Kidney (tissue), 14 donors: ENCODE data around the gene PRRT4. TPM values are rescaled to one million over a fixed set of nuclear protein-coding genes. Genes with fewer than 3 reads are reported as not detected.
A peak's percentile ranks its signal among the peaks of the same experiment; 100 is the strongest.

Source experiments
- DNase-seq, 5 donors: peaks; one replicate each; pipeline ENCODE4 v3.0.0-alpha.2; 2013 to 2020
- FAIRE-seq: peaks from 2 replicates; lab custom pipeline; 2012; peaks lifted over from hg19 to GRCh38; lab: Jason Lieb, UNC
- H3K27ac ChIP-seq, 2 donors: one replicate each; pipeline ENCODE4 v1.7.0; 2013; ENCODE audit warnings: low read depth in 2 of 2, low read length in 2 of 2, inconsistent platforms in 1 of 2
- H3K27me3 ChIP-seq: one replicate; pipeline ENCODE4 v1.7.1; 2013; ENCODE audit warnings: low read length, inconsistent platforms; ENCODE audit not compliant: control insufficient read depth, insufficient read depth
- H3K36me3 ChIP-seq, 3 donors: one replicate each; pipeline versions ENCODE4 v1.7.0 to v1.7.1; 2013; ENCODE audit warnings: low read length in 3 of 3, control low read depth in 1 of 3, inconsistent platforms in 1 of 3; ENCODE audit not compliant: insufficient read depth in 3 of 3, control insufficient read depth in 2 of 3
- H3K4me1 ChIP-seq, 3 donors: one replicate each; pipeline versions ENCODE4 v1.7.0 to v1.7.1; 2013; ENCODE audit warnings: low read length in 3 of 3, inconsistent platforms in 1 of 3, low read depth in 1 of 3; ENCODE audit not compliant: control insufficient read depth in 2 of 3, insufficient read depth in 2 of 3
- H3K4me3 ChIP-seq, 3 donors: one replicate each; pipeline versions ENCODE4 v1.7.0 to v1.8.1; 2013; ENCODE audit warnings: low read length in 3 of 3, control low read depth in 1 of 3, inconsistent platforms in 1 of 3
- H3K9ac ChIP-seq, 3 donors: one replicate each; pipeline versions ENCODE4 v1.7.0 to v1.7.1; 2013; ENCODE audit warnings: low read length in 3 of 3, control low read depth in 1 of 3, inconsistent platforms in 1 of 3
- H3K9me3 ChIP-seq, 3 donors: one replicate each; pipeline versions ENCODE4 v1.7.0 to v1.7.1; 2013; ENCODE audit warnings: low read length in 3 of 3, control low read depth in 1 of 3, inconsistent platforms in 1 of 3; ENCODE audit not compliant: control insufficient read depth in 2 of 3, insufficient read depth in 1 of 3
- intact Hi-C: fragments of 100-400 bp; cut with DNase I; formaldehyde crosslinking; loops from one replicate; pipeline ENCODE4 v1.11.1; 2022
- polyA plus RNA-seq: library from polyadenylated mRNA; stranded (reverse); fragments of 350-450 nt; fragmentation: Illumina TruSeq; extraction: RNeasy Lipid Tissue Mini Kit (QIAGEN cat#74804); gene quantifications from one replicate; pipeline ENCODE4 v1.2.3, GENCODE V29; 2014; ENCODE audit warnings: low read depth, low replicate concordance; ENCODE audit not compliant: insufficient read depth
- total RNA-seq: library from RNA; stranded (reverse); fragmentation: NEBNext Ultra II Directional; extraction: Animal tissue kit (Norgen Biotek cat#: 25700); gene quantifications from one replicate; pipeline ENCODE4 v1.2.1, GENCODE V29; 2021
- TF ChIP-seq, protein P1 (sequence below): IDR thresholded peaks from 3 replicates; pipeline ENCODE4 v1.5.1; 2012; ENCODE audit warnings: mild to moderate bottlenecking, moderate library complexity, borderline replicate concordance; ENCODE audit not compliant: insufficient read depth; ENCODE audit errors: extremely low read depth
- donor health status: control.
- donor health status: control.
- donor health status: control.
- donor health status: control.
- donor health status: control.
- donor health status: DM: yes; HTN: yes; CAD: no.
- donor health status: Normal renal cell carcinoma (clear cell type).

The PRRT4 gene
- total and polyA plus RNA-seq, 2 donors from 2014 or later, result not detected

DNA sequence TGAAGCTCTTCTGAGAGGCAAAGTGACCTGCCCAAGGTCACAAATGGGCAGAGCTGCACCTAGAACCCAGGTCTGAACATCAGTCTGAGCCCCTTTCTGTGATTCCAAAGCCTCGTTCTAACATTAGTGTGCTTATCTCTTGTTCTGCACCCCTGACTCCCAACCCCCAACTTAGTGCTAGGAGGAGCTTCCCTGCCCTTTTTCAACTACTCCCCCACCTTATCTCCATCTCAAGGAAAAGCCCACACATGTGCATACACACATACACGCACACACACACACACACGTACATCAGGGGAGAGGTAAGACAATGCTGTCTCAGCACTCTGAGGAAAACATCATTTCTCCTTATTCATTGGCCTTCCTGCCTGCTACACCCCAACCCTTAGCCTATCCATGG, 8.3 kb downstream of the PRRT4 start:
- no peak overlapping the region for H3K4me3 ChIP-seq
- FAIRE-seq (no peak), DNase-seq (no peak)
- TF ChIP-seq, protein P1, sequence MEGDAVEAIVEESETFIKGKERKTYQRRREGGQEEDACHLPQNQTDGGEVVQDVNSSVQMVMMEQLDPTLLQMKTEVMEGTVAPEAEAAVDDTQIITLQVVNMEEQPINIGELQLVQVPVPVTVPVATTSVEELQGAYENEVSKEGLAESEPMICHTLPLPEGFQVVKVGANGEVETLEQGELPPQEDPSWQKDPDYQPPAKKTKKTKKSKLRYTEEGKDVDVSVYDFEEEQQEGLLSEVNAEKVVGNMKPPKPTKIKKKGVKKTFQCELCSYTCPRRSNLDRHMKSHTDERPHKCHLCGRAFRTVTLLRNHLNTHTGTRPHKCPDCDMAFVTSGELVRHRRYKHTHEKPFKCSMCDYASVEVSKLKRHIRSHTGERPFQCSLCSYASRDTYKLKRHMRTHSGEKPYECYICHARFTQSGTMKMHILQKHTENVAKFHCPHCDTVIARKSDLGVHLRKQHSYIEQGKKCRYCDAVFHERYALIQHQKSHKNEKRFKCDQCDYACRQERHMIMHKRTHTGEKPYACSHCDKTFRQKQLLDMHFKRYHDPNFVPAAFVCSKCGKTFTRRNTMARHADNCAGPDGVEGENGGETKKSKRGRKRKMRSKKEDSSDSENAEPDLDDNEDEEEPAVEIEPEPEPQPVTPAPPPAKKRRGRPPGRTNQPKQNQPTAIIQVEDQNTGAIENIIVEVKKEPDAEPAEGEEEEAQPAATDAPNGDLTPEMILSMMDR, result no peak
- H3K36me3 ChIP-seq, result no peaks in the 10 kb centered on the region
- no peak overlapping the region for H3K9ac ChIP-seq
- H3K27me3 ChIP-seq, result peaks cover 11% of the 10 kb centered on the region
- no peak overlapping the region for H3K27ac ChIP-seq
- intact Hi-C loops, result no loop called here
- H3K9me3 ChIP-seq, result no peaks in the 10 kb centered on the region
- H3K4me1 ChIP-seq, result peaks cover 0 to 8% (median 0%) of the 10 kb centered on the region in 3 donors

DNA sequence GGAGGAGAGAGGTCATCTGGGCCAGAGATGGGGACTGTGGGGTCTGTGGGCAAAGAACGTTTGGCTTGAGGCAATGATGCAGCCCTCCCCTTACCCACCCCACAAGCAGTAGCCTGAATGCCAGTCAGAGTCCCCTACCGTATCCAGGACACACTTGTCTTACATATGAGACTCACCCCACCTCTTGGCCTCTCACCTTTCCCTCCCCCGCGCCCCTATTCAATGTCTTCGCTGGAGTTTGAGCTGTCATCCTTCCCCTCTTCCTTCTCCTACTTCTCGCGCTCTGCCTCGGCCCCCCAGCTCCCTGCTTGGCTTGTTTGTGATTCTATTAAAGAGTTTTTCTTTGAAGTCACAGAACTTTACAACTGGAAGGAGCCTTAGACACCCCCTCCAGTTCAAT, 8.9 kb downstream of the PRRT4 start:
- peaks cover 11% of the 10 kb centered on the region for H3K27me3 ChIP-seq
- DNase-seq, result no peak

DNA sequence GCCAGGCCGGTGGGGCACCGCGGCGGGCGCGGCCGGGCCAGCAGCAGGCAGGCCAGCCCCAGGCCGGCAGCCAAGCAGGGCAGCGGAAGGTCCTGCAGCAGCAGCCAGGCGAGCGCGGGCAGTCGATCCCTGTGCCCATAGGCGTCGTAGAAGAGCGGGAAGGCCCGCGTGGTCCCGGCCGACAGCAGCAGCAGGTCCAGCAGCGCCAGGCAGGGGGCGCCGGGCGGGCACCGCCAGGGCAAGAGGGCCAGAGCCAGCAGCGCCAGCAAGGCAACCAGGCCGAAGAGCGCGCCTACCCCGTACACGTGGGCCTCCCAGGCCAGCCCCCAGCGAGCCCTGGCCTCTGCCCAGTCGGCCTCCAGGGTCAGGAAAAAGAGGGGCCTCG, 9.3 kb downstream of the PRRT4 start:
- Histone ChIP-seq H3K9me3 (no peaks in the 10 kb centered on the region), H3K4me1 (peaks cover 0 to 8% (median 0%) of the 10 kb centered on the region in 3 donors), H3K9ac (no peak overlapping the region), H3K27me3 (peaks cover 11% of the 10 kb centered on the region), H3K36me3 (no peaks in the 10 kb centered on the region), H3K27ac (no peak overlapping the region), H3K4me3 (no peak overlapping the region)
- intact Hi-C loops, result no loop called here
- TF ChIP-seq, protein P1, result peak; percentile 48
- FAIRE-seq, result no peak
- peak; percentile 80 to 87 (median 81) for DNase-seq

More for the DNA sequence above, 8.9 kb downstream of the PRRT4 start:
- Histone ChIP-seq H3K4me3 (no peak overlapping the region), H3K9me3 (no peaks in the 10 kb centered on the region), H3K36me3 (no peaks in the 10 kb centered on the region), H3K9ac (no peak overlapping the region), H3K27ac (no peak overlapping the region), H3K4me1 (peaks cover 0 to 8% (median 0%) of the 10 kb centered on the region in 3 donors)
- TF ChIP-seq, protein P1, result no peak
- intact Hi-C loops, result no loop called here
- no peak for FAIRE-seq
